ENCODE measurements around the gene APBB1IP.
"Not testable (repeated sequence)": the region's sequence is repeated elsewhere in the genome, so short reads cannot be mapped to it uniquely, and the experiment has no call there.

The APBB1IP gene

DNA sequence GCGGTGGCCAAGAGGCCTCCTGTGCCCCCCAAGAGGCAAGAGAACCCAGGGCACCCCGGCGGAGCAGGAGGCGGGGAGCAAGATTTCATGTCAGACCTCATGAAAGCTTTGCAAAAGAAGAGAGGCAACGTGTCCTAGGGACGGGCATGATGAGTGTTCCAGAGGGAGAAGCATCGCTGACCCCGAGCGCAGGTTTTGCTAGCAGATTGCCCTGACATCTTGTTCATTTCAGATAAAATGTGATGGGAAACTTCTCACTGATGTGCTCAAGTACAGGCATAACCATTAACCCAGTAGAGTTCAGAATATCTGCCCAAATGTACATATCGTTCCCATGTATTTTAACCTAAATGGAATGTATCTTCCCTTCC, 129.2 kb downstream of the APBB1IP start:
- DNase-seq, result no peak

- DNase-seq, result no peak
Observed at GRCh38 chr10:26571655-26572054, 133.5 kb downstream of the APBB1IP start.

GRCh38 chr10:26573674-26574073, 135.5 kb downstream of the APBB1IP start:
- DNase-seq, result no peak

GRCh38 chr10:26574783-26575182, 136.6 kb downstream of the APBB1IP start:
- DNase-seq, result no peak

DNA sequence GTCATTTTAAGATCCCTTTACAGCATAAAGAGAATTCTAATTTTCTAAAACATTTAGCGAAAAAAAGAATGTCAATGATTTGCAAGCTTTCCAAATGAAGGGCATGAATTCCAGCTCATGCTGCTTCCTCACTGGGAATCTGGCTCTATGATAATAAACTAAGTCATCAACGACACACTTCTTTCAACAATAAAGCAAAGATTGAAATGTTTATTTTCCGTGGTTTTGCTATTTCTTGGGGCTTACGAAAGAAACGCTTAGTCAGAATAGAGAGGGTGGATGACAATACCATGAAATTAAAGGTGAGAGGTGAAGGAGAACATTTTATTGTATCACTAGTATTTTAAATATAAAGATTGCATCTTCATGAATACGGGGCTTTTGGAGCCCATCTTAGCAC, 140.2 kb downstream of the APBB1IP start:
- not testable (repeated sequence) for DNase-seq

- no peak for DNase-seq
Observed at GRCh38 chr10:26579256-26580063, 141.3 kb downstream of the APBB1IP start.

DNA sequence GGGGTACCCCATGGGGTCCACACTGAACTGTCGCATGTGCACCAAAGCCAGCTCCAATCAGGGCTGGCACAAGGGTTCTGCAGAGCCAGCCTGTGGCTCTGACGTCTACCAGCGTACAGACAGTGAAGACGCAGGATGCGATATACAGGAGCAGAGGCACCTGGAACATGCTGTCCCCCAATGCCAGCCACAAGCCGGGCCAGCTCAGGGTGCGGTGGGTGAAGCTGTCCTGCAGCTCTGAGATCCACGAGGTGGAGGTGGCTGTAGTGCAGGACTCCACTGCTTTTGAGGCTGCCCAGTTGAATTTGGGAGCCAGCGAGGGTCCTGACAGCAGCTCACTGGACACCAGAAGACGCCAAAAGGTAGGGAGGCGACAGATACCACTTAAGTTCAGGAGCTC, 148.1 kb downstream of the APBB1IP start:
- no peak for DNase-seq

- no peak for DNase-seq
Observed at GRCh38 chr10:26588611-26589010, 150.5 kb downstream of the APBB1IP start.

DNA sequence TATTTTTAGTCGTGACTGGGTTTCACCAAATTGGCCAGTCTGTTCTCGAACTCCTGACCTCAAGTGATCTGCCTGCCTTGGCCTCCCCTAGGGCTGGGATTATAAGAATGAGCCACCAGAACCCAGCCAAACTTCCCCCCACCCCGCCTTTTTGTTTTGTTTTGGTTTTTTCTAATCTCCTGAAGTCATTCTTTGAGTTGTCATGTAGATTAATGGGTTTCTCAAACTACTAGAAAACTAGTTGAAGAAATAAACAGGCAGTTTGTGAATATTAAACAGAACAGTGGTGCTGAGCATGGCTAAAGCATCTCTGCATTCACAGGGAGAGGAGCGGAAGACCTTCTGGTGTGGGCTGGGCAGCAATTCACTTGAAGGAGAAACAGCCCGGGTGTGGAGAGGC, 151.7 kb downstream of the APBB1IP start:
- DNase-seq, result not testable (repeated sequence)

- DNase-seq, result no peak
Observed at GRCh38 chr10:26593896-26594295, 155.8 kb downstream of the APBB1IP start.

GRCh38 chr10:26603283-26603682, 165.1 kb downstream of the APBB1IP start:
- DNase-seq, result not testable (repeated sequence)

- DNase-seq, result not testable (repeated sequence)
Observed at GRCh38 chr10:26604320-26605093, 166.4 kb downstream of the APBB1IP start.

GRCh38 chr10:26606389-26606877, 168.3 kb downstream of the APBB1IP start:
- DNase-seq, result peak in 1 of 2 experiments; percentile 11

GRCh38 chr10:26612151-26612915, 174.2 kb downstream of the APBB1IP start:
- no peak for DNase-seq
